Spleen (tissue), 11 donors: ENCODE results near the gene MEGF6. TPM values are rescaled to one million over a fixed set of nuclear protein-coding genes. Genes with fewer than 3 reads are reported as not detected.

Experiments
- DNase-seq: peaks from one replicate; pipeline ENCODE4 v3.0.0-alpha.2; 2020
- H3K27ac ChIP-seq, 8 donors: fragments of 200-600 bp; sonication (generic) in 7 of 8; 1 replicate in 4 of 8; 2 replicates in 4 of 8; pipeline versions ENCODE4 v1.5.0 to v1.8.0; 2016 to 2021; ENCODE audit warnings: inconsistent platforms in 4 of 8, mild to moderate bottlenecking in 4 of 8, moderate library complexity in 1 of 8
- H3K27me3 ChIP-seq, 7 donors: fragments of 200-600 bp; sonication (generic) in 6 of 7; replicated peaks in 1 of 7; 1 replicate in 4 of 7; 2 replicates in 3 of 7; pipeline versions ENCODE4 v1.5.0 to v1.8.0; 2016 to 2021; ENCODE audit warnings: inconsistent platforms in 3 of 7, mild to moderate bottlenecking in 1 of 7
- H3K36me3 ChIP-seq, 6 donors: fragments of 200-600 bp; sonication (generic) in 5 of 6; 1 replicate in 4 of 6; 2 replicates in 2 of 6; pipeline versions ENCODE4 v1.5.0 to v1.8.0; 2016 to 2021; ENCODE audit warnings: inconsistent platforms in 2 of 6
- H3K4me1 ChIP-seq, 6 donors: fragments of 200-600 bp; sonication (generic) in 5 of 6; 1 replicate in 3 of 6; 2 replicates in 3 of 6; pipeline versions ENCODE4 v1.5.0 to v1.8.0; 2016 to 2021; ENCODE audit warnings: inconsistent platforms in 3 of 6
- H3K4me3 ChIP-seq, 8 donors: fragments of 200-600 bp; sonication (generic) in 7 of 8; 1 replicate in 4 of 8; 2 replicates in 4 of 8; pipeline versions ENCODE4 v1.5.0 to v1.8.0; 2016 to 2021; ENCODE audit warnings: inconsistent platforms in 4 of 8, mild to moderate bottlenecking in 4 of 8, moderate library complexity in 2 of 8
- H3K9me3 ChIP-seq, 8 donors: fragments of 200-600 bp; sonication (generic) in 7 of 8; 1 replicate in 4 of 8; 2 replicates in 4 of 8; pipeline versions ENCODE4 v1.5.0 to v1.8.0; 2016 to 2021; ENCODE audit warnings: inconsistent platforms in 4 of 8
- POLR2A ChIP-seq, 3 donors: fragments of 450-650 bp; IDR thresholded peaks; one replicate each; pipeline ENCODE4 v1.5.1; 2017; ENCODE audit warnings: antibody characterized with exemption in 3 of 3, mild to moderate bottlenecking in 1 of 3
- POLR2AphosphoS5 ChIP-seq, 3 donors: sonication (generic); formaldehyde crosslinking; IDR thresholded peaks; one replicate each; pipeline ENCODE4 v1.5.1; 2017; ENCODE audit warnings: antibody characterized with exemption in 3 of 3
- WGBS, 5 donors: extraction: QIAGEN DNeasy Blood & Tissue Kit in 3 of 5; methylation state at CpG; one replicate each; pipeline versions ENCODE4 v1.1.5 to v1.1.7; 2013 to 2018; 5-methylcytosine and 5-hydroxymethylcytosine counted together
- intact Hi-C: fragments of 100-400 bp; cut with DNase I; formaldehyde crosslinking; loops from one replicate; pipeline ENCODE4 v1.15.0; 2023; ENCODE audit warnings: low total_unique reads
- polyA plus RNA-seq, 3 donors: library from polyadenylated mRNA; stranded (reverse); fragments of 200-250 nt; gene quantifications; one replicate each; pipeline ENCODE4 v1.2.1, GENCODE V29; 2013
- total RNA-seq, 7 donors: library from RNA; depleted of rRNA in 3 of 7; stranded (reverse); fragments of >200 nt in 3 of 7; fragmentation: NEBNext Ultra II Directional in 4 of 7; extraction: Animal tissue kit (Norgen Biotek cat#: 25700) in 4 of 7; gene quantifications; one replicate each; pipeline versions ENCODE4 v1.1.0 to v1.2.1, GENCODE V29; 2016 to 2021
- TF ChIP-seq, protein P1 (sequence below), 11 experiments: fragments of 200-600 bp in 7 of 11; fragments of 450-650 bp in 4 of 11; sonication (generic) in 4 of 11; IDR thresholded peaks in 8 of 11; conservative IDR thresholded peaks in 3 of 11; 1 replicate in 7 of 11; 2 replicates in 4 of 11; pipeline versions ENCODE4 v1.4.0 to v1.8.0; 2016 to 2021; ENCODE audit warnings: antibody characterized with exemption in 11 of 11, inconsistent platforms in 4 of 11, mild to moderate bottlenecking in 1 of 11
- donor health status: healthy with polysubstance abuse.
- donor health status: DM: no; HTN: no; CAD: no; lungs with moderate emphysema.
- donor health status: DM: no; HTN: no; CAD: no.
- donor health status: Bipolar disorder and iron deficiency.
- donor health status: healthy.
- donor health status: DM: no; HTN: no; CAD: no.
- donor health status: DM: yes; HTN: yes; CAD: no.

MEGF6 gene
- total and polyA plus RNA-seq, 10 donors = 8.7 to 39.5 (median 20.3) TPM

DNA sequence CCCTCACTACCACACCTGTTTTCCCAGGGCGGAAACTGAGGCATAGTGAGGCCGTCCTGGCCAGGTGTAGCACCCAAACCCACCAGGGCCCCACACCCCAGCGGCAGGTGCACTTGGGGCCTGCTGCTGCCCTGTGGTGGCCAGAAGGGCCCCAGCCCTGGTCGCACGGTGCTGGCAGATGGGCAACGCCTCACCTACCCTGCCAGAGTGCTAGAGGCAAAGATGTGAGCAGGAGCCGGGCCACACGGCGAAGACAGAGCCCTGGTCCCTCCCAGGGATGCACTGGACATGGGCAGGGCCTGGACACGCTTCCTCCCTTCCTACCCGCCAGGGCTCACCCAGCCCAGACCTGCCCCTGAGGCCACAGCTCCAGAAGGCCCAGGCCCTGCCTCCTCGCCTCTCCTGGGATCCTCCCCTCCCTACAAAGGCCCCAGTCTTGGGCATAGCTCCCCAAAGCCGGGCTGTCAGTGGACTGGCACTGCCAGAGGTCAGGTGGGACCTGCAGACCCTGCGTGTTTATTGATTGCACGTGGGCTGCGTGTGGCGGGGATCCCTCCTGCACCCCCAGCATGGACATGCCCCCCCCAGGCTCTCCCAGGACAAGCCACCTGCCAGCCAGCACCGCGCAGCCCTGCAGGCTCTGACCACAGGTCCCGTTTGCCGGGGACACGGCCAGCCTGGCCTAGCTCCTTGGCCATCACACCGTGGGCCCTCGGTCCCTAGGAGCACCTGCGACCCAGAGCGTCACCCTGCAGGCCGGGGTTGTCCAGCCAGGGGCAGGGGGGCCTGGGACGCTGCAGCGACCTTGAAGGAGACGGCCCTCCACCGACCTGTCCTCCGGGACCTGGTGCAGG is 44.1 kb downstream of the MEGF6 start:
- TF ChIP-seq POLR2AphosphoS5 (IDR thresholded peaks at IDR 0.05) = no peak
- TF ChIP-seq, protein P1, sequence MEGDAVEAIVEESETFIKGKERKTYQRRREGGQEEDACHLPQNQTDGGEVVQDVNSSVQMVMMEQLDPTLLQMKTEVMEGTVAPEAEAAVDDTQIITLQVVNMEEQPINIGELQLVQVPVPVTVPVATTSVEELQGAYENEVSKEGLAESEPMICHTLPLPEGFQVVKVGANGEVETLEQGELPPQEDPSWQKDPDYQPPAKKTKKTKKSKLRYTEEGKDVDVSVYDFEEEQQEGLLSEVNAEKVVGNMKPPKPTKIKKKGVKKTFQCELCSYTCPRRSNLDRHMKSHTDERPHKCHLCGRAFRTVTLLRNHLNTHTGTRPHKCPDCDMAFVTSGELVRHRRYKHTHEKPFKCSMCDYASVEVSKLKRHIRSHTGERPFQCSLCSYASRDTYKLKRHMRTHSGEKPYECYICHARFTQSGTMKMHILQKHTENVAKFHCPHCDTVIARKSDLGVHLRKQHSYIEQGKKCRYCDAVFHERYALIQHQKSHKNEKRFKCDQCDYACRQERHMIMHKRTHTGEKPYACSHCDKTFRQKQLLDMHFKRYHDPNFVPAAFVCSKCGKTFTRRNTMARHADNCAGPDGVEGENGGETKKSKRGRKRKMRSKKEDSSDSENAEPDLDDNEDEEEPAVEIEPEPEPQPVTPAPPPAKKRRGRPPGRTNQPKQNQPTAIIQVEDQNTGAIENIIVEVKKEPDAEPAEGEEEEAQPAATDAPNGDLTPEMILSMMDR (IDR thresholded peaks at IDR 0.05 in 8 of 11, conservative IDR thresholded peaks at IDR 0.05 in 3 of 11) = no peak
- TF ChIP-seq POLR2A (IDR thresholded peaks at IDR 0.05) = no peak
- no peak for DNase-seq
- intact Hi-C loops = loop anchor here (5.0 kb wide), 1 partner anchor 50 kb away; no protein-coding TSS in a partner anchor
- H3K27ac ChIP-seq = no peak overlapping the region
- H3K27me3 ChIP-seq = peaks cover 0 to 17% (median 0%) of the 10 kb centered on the region in 7 donors
- WGBS, 5 donors = 88 to 93% (median 90%) methylated on average over 14 to 32 of the region's 32 CpGs
- H3K9me3 ChIP-seq = no peaks in the 10 kb centered on the region
- H3K4me1 ChIP-seq = peaks cover 0 to 5% (median 0%) of the 10 kb centered on the region in 6 donors
- no peak overlapping the region for H3K4me3 ChIP-seq
- no peaks in the 10 kb centered on the region for H3K36me3 ChIP-seq

GRCh38 chr1:3566003-3566885 is 45.1 kb downstream of the MEGF6 start:
- Histone ChIP-seq H3K9me3 (no peaks in the 10 kb centered on the region), H3K4me3 (no peak overlapping the region), H3K4me1 (peaks cover 0 to 5% (median 0%) of the 10 kb centered on the region in 6 donors), H3K27me3 (peaks cover 0 to 17% (median 0%) of the 10 kb centered on the region in 7 donors), H3K27ac (no peak overlapping the region), H3K36me3 (no peaks in the 10 kb centered on the region)
- 79 to 91% (median 85%) methylated on average over 13 to 27 of the region's 27 CpGs for WGBS, 5 donors
- TF ChIP-seq, protein P1 (IDR thresholded peaks at IDR 0.05 in 8 of 11, conservative IDR thresholded peaks at IDR 0.05 in 3 of 11) = no peak
- TF ChIP-seq POLR2AphosphoS5 (IDR thresholded peaks at IDR 0.05) (no peak), POLR2A (IDR thresholded peaks at IDR 0.05) (no peak)
- intact Hi-C loops = loop anchor here (5.0 kb wide), 1 partner anchor 51 kb away; no protein-coding TSS in a partner anchor
- DNase-seq = no peak

DNA sequence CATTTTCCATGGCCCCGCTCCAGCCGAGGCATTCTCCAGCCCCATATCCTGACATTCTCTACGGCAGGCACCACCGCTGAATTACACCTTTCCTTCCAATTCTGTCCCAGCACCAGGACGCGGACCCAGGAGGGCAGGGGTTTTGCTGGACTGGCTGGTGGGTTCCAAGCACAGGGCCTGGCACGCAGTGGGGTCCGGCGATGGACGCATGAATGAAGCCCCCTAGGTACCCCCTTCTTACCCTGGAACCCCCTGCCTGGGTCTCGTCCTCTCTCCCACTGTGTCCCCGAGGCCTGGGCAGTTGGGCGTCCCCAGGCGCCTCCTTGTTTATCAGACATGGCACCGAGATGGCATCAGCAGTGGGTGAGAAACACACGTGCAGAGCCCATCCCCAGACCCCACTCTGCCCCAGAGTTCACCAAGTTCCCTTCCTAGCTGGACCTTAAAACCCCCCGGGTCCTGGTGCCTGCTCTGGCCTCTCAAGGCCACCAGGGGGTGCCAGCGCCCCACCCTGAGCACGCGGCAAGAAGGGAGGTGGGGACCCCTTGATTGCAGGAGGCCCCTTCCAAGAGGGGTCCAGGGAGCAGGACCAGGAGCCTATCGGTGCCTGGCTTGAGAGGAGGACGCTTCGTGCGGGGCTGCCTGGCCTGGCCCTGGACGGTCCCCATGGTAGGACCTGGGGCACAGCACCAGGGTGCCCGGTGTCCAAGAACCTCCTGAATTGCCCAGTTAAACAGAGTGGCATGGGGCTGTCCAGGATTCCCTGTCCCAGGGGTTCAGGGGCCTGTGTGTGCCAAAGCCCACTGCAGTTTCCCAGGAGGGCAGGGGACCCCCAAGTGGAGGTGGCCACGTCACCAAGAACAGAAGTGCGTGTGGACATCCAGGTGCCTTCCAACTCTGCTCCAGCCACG is 46.1 kb downstream of the MEGF6 start:
- TF ChIP-seq POLR2A (IDR thresholded peaks at IDR 0.05) = no peak
- TF ChIP-seq, protein P1 (IDR thresholded peaks at IDR 0.05 in 8 of 11, conservative IDR thresholded peaks at IDR 0.05 in 3 of 11) = peak; percentile 59 to 92 (median 83)
- TF ChIP-seq POLR2AphosphoS5 (IDR thresholded peaks at IDR 0.05) = no peak
- intact Hi-C loops = loop anchor here (5.0 kb wide), 1 partner anchor 52 kb away; no protein-coding TSS in a partner anchor
- Histone ChIP-seq H3K9me3 (no peaks in the 10 kb centered on the region), H3K4me1 (peaks cover 0 to 1% (median 0%) of the 10 kb centered on the region in 6 donors), H3K4me3 (no peak overlapping the region), H3K27me3 (peaks cover 0 to 17% (median 0%) of the 10 kb centered on the region in 7 donors), H3K27ac (no peak overlapping the region), H3K36me3 (no peaks in the 10 kb centered on the region)
- WGBS, 5 donors = 72 to 83% (median 76%) methylated on average over 19 to 29 of the region's 29 CpGs
- peak; percentile 80 for DNase-seq
